Right lobe of liver (tissue), 6 donors: ENCODE results near the gene PRKN. TPM values are rescaled to one million over a fixed set of nuclear protein-coding genes. Genes with fewer than 3 reads are reported as not detected.

Experiments
- ATAC-seq, 4 donors: fragments of 200-7000 bp; cut with Tn5 transposase; one replicate each; pipeline ENCODE4 v1.9.1; 2020; ENCODE audit warnings: mild to moderate bottlenecking in 4 of 4, moderate library complexity in 4 of 4
- DNase-seq, 3 donors: peaks; one replicate each; pipeline ENCODE4 v3.0.0-alpha.2; 2020
- H3K27ac ChIP-seq, 3 donors: fragments of 200-600 bp; one replicate each; pipeline ENCODE4 v1.8.0; 2022
- H3K27me3 ChIP-seq, 2 donors: fragments of 200-600 bp; one replicate each; pipeline ENCODE4 v1.8.0; 2022
- H3K36me3 ChIP-seq, 4 donors: fragments of 200-600 bp; sonication (generic) in 1 of 4; one replicate each; pipeline versions ENCODE4 v1.5.1 to v1.8.0; 2017 to 2022; ENCODE audit warnings: control low read depth in 1 of 4
- H3K4me1 ChIP-seq, 4 donors: fragments of 200-600 bp; sonication (generic) in 1 of 4; one replicate each; pipeline versions ENCODE4 v1.5.1 to v1.8.0; 2017 to 2022; ENCODE audit warnings: control low read depth in 1 of 4
- H3K4me3 ChIP-seq, 3 donors: fragments of 200-600 bp; one replicate each; pipeline ENCODE4 v1.8.0; 2022
- H3K9me3 ChIP-seq, 4 donors: fragments of 200-600 bp; sonication (generic) in 1 of 4; one replicate each; pipeline versions ENCODE4 v1.5.1 to v1.8.0; 2017 to 2022; ENCODE audit warnings: control low read depth in 1 of 4
- POLR2A ChIP-seq: fragments of 450-650 bp; IDR thresholded peaks from one replicate; pipeline ENCODE4 v1.6.1; 2017; ENCODE audit warnings: antibody characterized with exemption, mild to moderate bottlenecking
- WGBS: methylation state at CpG from one replicate; pipeline ENCODE4 v1.1.6; 2018; ENCODE audit warnings: low coverage, low lambda C conversion rate; ENCODE audit not compliant: insufficient coverage; ENCODE audit errors: missing lambda C conversion rate; 5-methylcytosine and 5-hydroxymethylcytosine counted together
- intact Hi-C, 2 donors: fragments of 100-400 bp; cut with DNase I; formaldehyde crosslinking; loops; one replicate each; pipeline versions ENCODE4 v1.11.2 to v1.14.1; 2022
- total RNA-seq, 6 experiments: library from RNA; depleted of rRNA in 2 of 6; stranded (reverse); fragments of >200 nt in 2 of 6; fragmentation: NEBNext Ultra II Directional in 3 of 6; extraction: Animal tissue kit (Norgen Biotek cat#: 25700) in 3 of 6; gene quantifications; one replicate each; pipeline versions ENCODE4 v1.1.0 to v1.2.4, GENCODE V29; 2016 to 2023
- TF ChIP-seq, protein P1 (sequence below), 4 donors: fragments of 200-600 bp in 3 of 4; fragments of 450-650 bp in 1 of 4; IDR thresholded peaks; one replicate each; pipeline versions ENCODE4 v1.5.1 to v1.8.0; 2016 to 2022; ENCODE audit warnings: antibody characterized with exemption in 4 of 4, mild to moderate bottlenecking in 2 of 4
- donor health status: DM: no; HTN: yes; CAD: no.
- donor health status: DM: no; HTN: no; CAD: no.
- donor health status: DM: no; HTN: no; CAD: no.
- donor health status: DM: no; HTN: yes; CAD: no.
- donor health status: DM: no; HTN: yes; CAD: no.

PRKN gene
- total RNA-seq, 6 experiments from 2014 or later, result 1.1 to 3.7 (median 2.2) TPM

DNA sequence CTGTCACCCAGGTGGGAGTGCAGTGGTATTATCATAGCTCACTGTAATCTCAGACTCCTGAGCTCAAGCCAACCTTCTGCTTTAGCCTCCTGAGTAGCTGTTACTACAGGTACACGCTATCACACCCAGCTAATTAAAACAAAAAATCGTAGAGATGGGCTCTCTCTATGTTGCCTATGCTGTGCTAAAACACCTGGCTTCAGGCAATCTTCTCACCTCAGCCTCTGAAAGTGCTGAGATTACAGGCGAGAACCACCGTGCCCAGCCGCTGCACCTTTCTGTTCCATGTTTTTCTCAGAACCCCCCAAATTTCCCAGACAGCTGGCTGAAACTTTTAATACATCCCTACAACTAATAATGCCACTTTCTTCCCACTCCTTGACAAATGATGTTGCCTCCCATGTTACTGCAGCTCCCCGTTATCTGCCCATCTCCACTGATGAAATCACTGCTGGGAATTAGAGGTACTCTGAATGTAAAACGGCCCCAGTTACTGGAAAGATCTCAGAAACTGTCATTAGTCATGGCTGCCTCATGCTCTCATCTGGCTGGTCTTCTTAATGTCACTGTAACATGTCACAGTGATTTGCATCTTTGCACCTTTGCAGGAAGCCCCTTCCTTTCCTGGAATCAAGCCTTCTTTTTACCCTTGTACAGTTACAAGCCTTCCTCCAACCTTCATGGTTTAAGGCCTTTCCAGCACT, 697.5 kb downstream of the PRKN start:
- WGBS, result 77% methylated on average over 7 of the region's 7 CpGs
- no peaks in the 10 kb centered on the region for H3K36me3 ChIP-seq

GRCh38 chr6:162026843-162027242, 700.7 kb downstream of the PRKN start:
- Histone ChIP-seq H3K9me3 (no peaks in the 10 kb centered on the region), H3K27ac (no peak overlapping the region), H3K36me3 (no peaks in the 10 kb centered on the region), H3K4me3 (peak overlapping the region in 2 of 3 donors; percentile 17 to 32), H3K27me3 (no peaks in the 10 kb centered on the region), H3K4me1 (no peaks in the 10 kb centered on the region)
- DNase-seq, result no peak
- intact Hi-C loops, result no loop called here
- ATAC-seq, result peak; percentile 61 to 81 (median 75)
- TF ChIP-seq POLR2A, result no peak
- 14% methylated on average over 4 of the region's 4 CpGs for WGBS

More for the DNA sequence above, 697.5 kb downstream of the PRKN start:
- H3K4me3 ChIP-seq, result no peak overlapping the region
- H3K4me1 ChIP-seq, result no peaks in the 10 kb centered on the region
- H3K9me3 ChIP-seq, result no peaks in the 10 kb centered on the region
- no peak for TF ChIP-seq POLR2A
- TF ChIP-seq, protein P1, sequence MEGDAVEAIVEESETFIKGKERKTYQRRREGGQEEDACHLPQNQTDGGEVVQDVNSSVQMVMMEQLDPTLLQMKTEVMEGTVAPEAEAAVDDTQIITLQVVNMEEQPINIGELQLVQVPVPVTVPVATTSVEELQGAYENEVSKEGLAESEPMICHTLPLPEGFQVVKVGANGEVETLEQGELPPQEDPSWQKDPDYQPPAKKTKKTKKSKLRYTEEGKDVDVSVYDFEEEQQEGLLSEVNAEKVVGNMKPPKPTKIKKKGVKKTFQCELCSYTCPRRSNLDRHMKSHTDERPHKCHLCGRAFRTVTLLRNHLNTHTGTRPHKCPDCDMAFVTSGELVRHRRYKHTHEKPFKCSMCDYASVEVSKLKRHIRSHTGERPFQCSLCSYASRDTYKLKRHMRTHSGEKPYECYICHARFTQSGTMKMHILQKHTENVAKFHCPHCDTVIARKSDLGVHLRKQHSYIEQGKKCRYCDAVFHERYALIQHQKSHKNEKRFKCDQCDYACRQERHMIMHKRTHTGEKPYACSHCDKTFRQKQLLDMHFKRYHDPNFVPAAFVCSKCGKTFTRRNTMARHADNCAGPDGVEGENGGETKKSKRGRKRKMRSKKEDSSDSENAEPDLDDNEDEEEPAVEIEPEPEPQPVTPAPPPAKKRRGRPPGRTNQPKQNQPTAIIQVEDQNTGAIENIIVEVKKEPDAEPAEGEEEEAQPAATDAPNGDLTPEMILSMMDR (IDR thresholded peaks at IDR 0.05), result no peak
- H3K27ac ChIP-seq, result no peak overlapping the region
- ATAC-seq (no peak), DNase-seq (no peak)
- intact Hi-C loops, result no loop called here
- no peaks in the 10 kb centered on the region for H3K27me3 ChIP-seq

GRCh38 chr6:162026031-162026430, 701.5 kb downstream of the PRKN start:
- DNase-seq (no peak), ATAC-seq (no peak)
- Histone ChIP-seq H3K36me3 (no peaks in the 10 kb centered on the region), H3K4me3 (no peak overlapping the region), H3K4me1 (no peaks in the 10 kb centered on the region), H3K27ac (no peak overlapping the region), H3K27me3 (no peaks in the 10 kb centered on the region), H3K9me3 (no peaks in the 10 kb centered on the region)
- intact Hi-C loops, result no loop called here
- WGBS, result 84% methylated on average over 5 of the region's 8 CpGs
- TF ChIP-seq, protein P1 (IDR thresholded peaks at IDR 0.05), result no peak
- TF ChIP-seq POLR2A, result no peak

DNA sequence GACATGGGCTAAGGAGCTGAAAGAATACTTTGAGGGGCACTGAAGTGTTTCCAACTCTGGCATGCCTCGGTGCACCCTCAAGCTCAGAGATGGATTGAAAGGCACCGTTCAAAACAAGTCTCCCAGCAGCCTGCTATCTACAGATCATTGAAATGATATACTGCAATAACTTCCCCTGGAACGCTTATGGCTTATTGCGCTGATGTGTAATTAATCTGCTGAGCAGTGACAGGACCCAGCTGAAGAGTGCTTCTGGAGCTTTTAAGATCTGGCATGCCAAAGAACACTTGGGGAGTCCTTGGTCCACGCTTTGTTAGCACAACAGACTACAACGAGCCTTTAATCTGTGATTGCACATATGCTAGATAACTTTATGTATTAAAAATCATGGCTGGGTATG, 708.2 kb downstream of the PRKN start:
- intact Hi-C loops, result no loop called here
- WGBS, result 52% methylated on average over 6 of the region's 6 CpGs
- TF ChIP-seq, protein P1 (IDR thresholded peaks at IDR 0.05), result no peak
- no peak for TF ChIP-seq POLR2A
- Histone ChIP-seq H3K4me1 (no peaks in the 10 kb centered on the region), H3K27ac (no peak overlapping the region), H3K27me3 (no peaks in the 10 kb centered on the region), H3K4me3 (no peak overlapping the region), H3K9me3 (no peaks in the 10 kb centered on the region), H3K36me3 (no peaks in the 10 kb centered on the region)
- DNase-seq, result no peak
- no peak for ATAC-seq

DNA sequence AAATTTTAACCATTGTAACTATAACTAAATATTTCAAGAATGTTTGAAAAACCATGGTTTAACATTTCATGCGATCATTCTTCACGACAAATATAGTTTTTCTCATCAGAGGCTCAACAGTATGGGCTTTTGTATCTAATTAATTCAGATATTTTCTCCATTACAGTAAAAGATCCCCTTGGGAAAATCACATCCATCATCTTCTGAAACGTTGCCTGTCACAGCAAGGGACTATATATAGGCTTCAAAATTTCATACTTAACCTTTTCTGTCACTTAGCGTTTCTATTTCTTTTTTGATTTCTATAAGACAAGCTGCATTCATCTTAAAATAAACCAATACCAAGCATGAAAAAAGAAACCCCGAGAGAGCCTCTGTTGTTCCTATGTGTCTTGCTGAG, 710.0 kb downstream of the PRKN start:
- no peak for TF ChIP-seq POLR2A
- TF ChIP-seq, protein P1 (IDR thresholded peaks at IDR 0.05), result no peak
- WGBS, result 92% methylated on average over 5 of the region's 5 CpGs
- no peaks in the 10 kb centered on the region for H3K9me3 ChIP-seq
- no peaks in the 10 kb centered on the region for H3K4me1 ChIP-seq
- no peak overlapping the region for H3K27ac ChIP-seq
- DNase-seq, result no peak
- ATAC-seq, result no peak
- H3K36me3 ChIP-seq, result no peaks in the 10 kb centered on the region
- intact Hi-C loops, result no loop called here
- H3K4me3 ChIP-seq, result no peak overlapping the region
- H3K27me3 ChIP-seq, result no peaks in the 10 kb centered on the region
